ENCODE measurements around the gene RND1.

- TF ChIP-seq EZH2 (IDR thresholded peaks at IDR 0.05; ENCODE audit: low read length, missing control alignments) (no peak), CTCF (conservative IDR thresholded peaks at IDR 0.05 in 1 of 2, IDR thresholded peaks at IDR 0.05 in 1 of 2; ENCODE audit: low read depth in 1 of 2, low read length in 2 of 2) (no peak)
These were observed 17.9 kb upstream of the RND1 start for GRCh38 chr12:48883305-48884161.
